K562 (cell line): ENCODE data around the gene KCNB1. TPM values are rescaled to one million over a fixed set of nuclear protein-coding genes. Genes with fewer than 3 reads are reported as not detected.
A peak's percentile ranks its signal among the peaks of the same experiment; 100 is the strongest.

Experiments
- CEBPB ChIP-seq: fragments of 450-650 bp; IDR thresholded peaks from 2 replicates; pipeline ENCODE4 v1.6.1; 2016; ENCODE audit warnings: missing genetic modification characterization, missing compliant biosample characterization
- CREM ChIP-seq: IDR thresholded peaks from 2 replicates; pipeline ENCODE4 v1.6.1; 2014; ENCODE audit warnings: antibody characterized with exemption, low read depth
- CTCF ChIP-seq, 3 experiments: IDR thresholded peaks in 2 of 3; conservative IDR thresholded peaks in 1 of 3; 2 replicates each; pipeline ENCODE4 v1.5.1; 2011 to 2012; ENCODE audit warnings: low read length in 3 of 3, mild to moderate bottlenecking in 3 of 3, control low read depth in 2 of 3, improper control_type of control experiment in 1 of 3, inconsistent platforms in 1 of 3, low read depth in 1 of 3, mixed read lengths in 1 of 3, moderate library complexity in 1 of 3; ENCODE audit not compliant: insufficient read depth in 2 of 3
- HMG20A ChIP-seq: fragments of 450-650 bp; formaldehyde crosslinking; conservative IDR thresholded peaks from 2 replicates; pipeline ENCODE4 v1.4.0; 2020; ENCODE audit warnings: mild to moderate bottlenecking, mixed read lengths
- JUN ChIP-seq, 2 experiments: sonication (generic) in 1 of 2; formaldehyde crosslinking in 1 of 2; IDR thresholded peaks; 2 replicates each; pipeline versions ENCODE4 v1.6.1 to v1.8.0; 2012 to 2022; ENCODE audit warnings: borderline replicate concordance in 2 of 2, mild to moderate bottlenecking in 2 of 2, improper control_type of control experiment in 1 of 2, low read depth in 1 of 2, low read length in 1 of 2, missing genetic modification reagents in 1 of 2
- NR2C1 ChIP-seq, 2 experiments: fragments of 450-650 bp; IDR thresholded peaks; 2 replicates each; pipeline ENCODE4 v1.6.1; 2017; ENCODE audit warnings: mild to moderate bottlenecking in 2 of 2, antibody characterized with exemption in 1 of 2, inconsistent platforms in 1 of 2, missing compliant biosample characterization in 1 of 2, missing genetic modification characterization in 1 of 2
- PRDM10 ChIP-seq: fragments of 450-650 bp; IDR thresholded peaks from 2 replicates; pipeline ENCODE4 v1.6.1; 2018; ENCODE audit not compliant: partially characterized antibody
- PURB ChIP-seq: sonication (generic); formaldehyde crosslinking; IDR thresholded peaks from 2 replicates; pipeline ENCODE4 v1.9.0; 2021; ENCODE audit warnings: low read depth, mild to moderate bottlenecking, missing genetic modification reagents
- SP1 ChIP-seq: sonication (generic); formaldehyde crosslinking; IDR thresholded peaks from 2 replicates; pipeline ENCODE4 v1.8.1; 2022; ENCODE audit warnings: mild to moderate bottlenecking, missing genetic modification reagents
- TBL1XR1 ChIP-seq, 2 experiments: IDR thresholded peaks; 2 replicates each; pipeline ENCODE4 v1.6.1; 2012; ENCODE audit warnings: improper control_type of control experiment in 2 of 2, low read length in 2 of 2, mild to moderate bottlenecking in 1 of 2
- XRCC3 ChIP-seq: fragments of 450-650 bp; IDR thresholded peaks from 2 replicates; pipeline ENCODE4 v1.6.1; 2017; ENCODE audit warnings: mild to moderate bottlenecking, moderate library complexity
- polyA plus RNA-seq, 8 experiments: library from polyadenylated mRNA; depleted of rRNA in 4 of 8; stranded (reverse) in 5 of 8; unstranded in 3 of 8; fragments of >200 nt; fragmentation: Nextera tagmentation in 2 of 8; fragmentation: Illumina TruSeq in 1 of 8; extraction: Ambion mirVana in 2 of 8; extraction: Trizol in 1 of 8; gene quantifications; 2 replicates each; pipeline versions ENCODE4 v1.2.1 to v1.2.3, GENCODE V29; 2011 to 2014; ENCODE audit warnings: inconsistent platforms in 1 of 8, missing spikeins in 1 of 8
- total RNA-seq, 7 experiments: library from RNA; depleted of rRNA in 6 of 7; stranded (reverse); fragments of >200 nt in 6 of 7; fragmentation: Illumina TruSeq in 2 of 7; extraction: Trizol in 2 of 7; gene quantifications; 2 replicates each; pipeline versions ENCODE4 v1.2.1 to v1.2.3, GENCODE V29; 2011 to 2021; ENCODE audit warnings: low replicate concordance in 1 of 7
- TF ChIP-seq, protein P1 (sequence below): sonication (generic); formaldehyde crosslinking; IDR thresholded peaks from 2 replicates; pipeline ENCODE4 v1.8.0; 2022; ENCODE audit warnings: missing genetic modification reagents, mild to moderate bottlenecking, moderate library complexity, borderline replicate concordance

Gene KCNB1
- total and polyA plus RNA-seq, 9 of the 15 experiments (the other 6 are each of a cell fraction or from before 2014, with no cell fraction given) = 0.01 to 0.06 TPM; not detected in 7

GRCh38 chr20:49508435-49509199 lies 26.1 kb upstream of the KCNB1 start (continued):
- TF ChIP-seq, protein P1, sequence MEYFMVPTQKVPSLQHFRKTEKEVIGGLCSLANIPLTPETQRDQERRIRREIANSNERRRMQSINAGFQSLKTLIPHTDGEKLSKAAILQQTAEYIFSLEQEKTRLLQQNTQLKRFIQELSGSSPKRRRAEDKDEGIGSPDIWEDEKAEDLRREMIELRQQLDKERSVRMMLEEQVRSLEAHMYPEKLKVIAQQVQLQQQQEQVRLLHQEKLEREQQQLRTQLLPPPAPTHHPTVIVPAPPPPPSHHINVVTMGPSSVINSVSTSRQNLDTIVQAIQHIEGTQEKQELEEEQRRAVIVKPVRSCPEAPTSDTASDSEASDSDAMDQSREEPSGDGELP (CRISPR knock-in tag) = peak; percentile 25; the same call in 1 of the 2 replicates
- no peak for TF ChIP-seq SP1
- TF ChIP-seq TBL1XR1 (IDR thresholded peaks at IDR 0.05; ENCODE audit: low read length in 2 of 2) = 0 out of 4 replicates have a peak, but pooled peaks of 1 of the 2 experiments have one; percentile 11
- 0 out of 2 replicates have a peak, but pooled peaks have one; percentile 10 for TF ChIP-seq JUN (IDR thresholded peaks at IDR 0.05; ENCODE audit: borderline replicate concordance, low read depth, low read length)
- TF ChIP-seq JUN (CRISPR knock-in tag; IDR thresholded peaks at IDR 0.05; ENCODE audit: borderline replicate concordance) = no peak
- TF ChIP-seq PRDM10 = no peak
- no peak for TF ChIP-seq NR2C1 (IDR thresholded peaks at IDR 0.05)
- no peak for TF ChIP-seq NR2C1 (tag; IDR thresholded peaks at IDR 0.05)
- TF ChIP-seq CEBPB (tag) = peak; percentile 89
- peak; percentile 7; the same call in 1 of the 2 replicates for TF ChIP-seq CREM
- peak; percentile 67 to 72 (median 71) for TF ChIP-seq CTCF (IDR thresholded peaks at IDR 0.05 in 2 of 3, conservative IDR thresholded peaks at IDR 0.05 in 1 of 3; ENCODE audit: insufficient read depth in 2 of 3, low read depth in 1 of 3, low read length in 3 of 3)
- no peak for TF ChIP-seq HMG20A (CRISPR knock-in tag)
- TF ChIP-seq XRCC3 = no peak
- no peak for TF ChIP-seq PURB
